IPS-15b (cell line): Measurements from ENCODE around the gene MARCHF11.

Source experiments
- H3K27me3 ChIP-seq: one replicate; pipeline ENCODE4 v1.6.1; 2013; ENCODE audit warnings: low read length; ENCODE audit not compliant: control insufficient read depth, insufficient read depth
- H3K36me3 ChIP-seq: one replicate; pipeline ENCODE4 v1.6.1; 2013; ENCODE audit warnings: low read length; ENCODE audit not compliant: control insufficient read depth, insufficient read depth
- H3K4me1 ChIP-seq: one replicate; pipeline ENCODE4 v1.6.1; 2013; ENCODE audit warnings: mild to moderate bottlenecking, low read length; ENCODE audit not compliant: control insufficient read depth, insufficient read depth
- H3K4me3 ChIP-seq: one replicate; pipeline ENCODE4 v1.5.1; 2013; ENCODE audit warnings: low read depth, low read length
- H3K9ac ChIP-seq: one replicate; pipeline ENCODE4 v1.6.1; 2013; ENCODE audit warnings: low read depth, mild to moderate bottlenecking, low read length
- H3K9me3 ChIP-seq: one replicate; pipeline ENCODE4 v1.6.1; 2013; ENCODE audit warnings: mild to moderate bottlenecking, low read length; ENCODE audit not compliant: control insufficient read depth, insufficient read depth

Gene MARCHF11

GRCh38 chr5:16074358-16074757 is 105.2 kb downstream of the MARCHF11 start:
- H3K27me3 ChIP-seq = no peaks in the 10 kb centered on the region
- H3K9me3 ChIP-seq = no peaks in the 10 kb centered on the region
- no peaks in the 10 kb centered on the region for H3K36me3 ChIP-seq
- no peak overlapping the region for H3K4me3 ChIP-seq
- H3K4me1 ChIP-seq = no peaks in the 10 kb centered on the region
- H3K9ac ChIP-seq = no peak overlapping the region

GRCh38 chr5:16072616-16073015 is 107.0 kb downstream of the MARCHF11 start:
- H3K9ac ChIP-seq = no peak overlapping the region

GRCh38 chr5:16067415-16067814 is 112.2 kb downstream of the MARCHF11 start:
- no peaks in the 10 kb centered on the region for H3K9me3 ChIP-seq
- no peak overlapping the region for H3K4me3 ChIP-seq
- no peaks in the 10 kb centered on the region for H3K36me3 ChIP-seq

More at GRCh38 chr5:16072616-16073015, 107.0 kb downstream of the MARCHF11 start:
- Histone ChIP-seq H3K36me3 (no peaks in the 10 kb centered on the region), H3K27me3 (no peaks in the 10 kb centered on the region), H3K9me3 (no peaks in the 10 kb centered on the region), H3K4me1 (no peaks in the 10 kb centered on the region), H3K4me3 (no peak overlapping the region)

GRCh38 chr5:16066810-16067209 is 112.8 kb downstream of the MARCHF11 start:
- no peaks in the 10 kb centered on the region for H3K9me3 ChIP-seq
- no peaks in the 10 kb centered on the region for H3K27me3 ChIP-seq
- no peak overlapping the region for H3K9ac ChIP-seq
- no peak overlapping the region for H3K4me3 ChIP-seq
- H3K36me3 ChIP-seq = no peaks in the 10 kb centered on the region
- H3K4me1 ChIP-seq = no peaks in the 10 kb centered on the region

More at GRCh38 chr5:16067415-16067814, 112.2 kb downstream of the MARCHF11 start:
- H3K9ac ChIP-seq = no peak overlapping the region
- H3K27me3 ChIP-seq = no peaks in the 10 kb centered on the region
- no peaks in the 10 kb centered on the region for H3K4me1 ChIP-seq

GRCh38 chr5:16066320-16066719 is 113.3 kb downstream of the MARCHF11 start:
- Histone ChIP-seq H3K9me3 (no peaks in the 10 kb centered on the region), H3K36me3 (no peaks in the 10 kb centered on the region), H3K27me3 (no peaks in the 10 kb centered on the region), H3K4me1 (no peaks in the 10 kb centered on the region), H3K9ac (no peak overlapping the region), H3K4me3 (no peak overlapping the region)

- Histone ChIP-seq H3K36me3 (no peaks in the 10 kb centered on the region), H3K9me3 (no peaks in the 10 kb centered on the region), H3K4me3 (no peak overlapping the region), H3K9ac (no peak overlapping the region), H3K27me3 (no peaks in the 10 kb centered on the region), H3K4me1 (no peaks in the 10 kb centered on the region)
Measured at GRCh38 chr5:16065831-16066230, 113.8 kb downstream of the MARCHF11 start.

GRCh38 chr5:16064135-16064893 is 115.3 kb downstream of the MARCHF11 start:
- Histone ChIP-seq H3K9ac (no peak overlapping the region), H3K9me3 (no peaks in the 10 kb centered on the region), H3K27me3 (no peaks in the 10 kb centered on the region), H3K4me3 (no peak overlapping the region), H3K4me1 (no peaks in the 10 kb centered on the region), H3K36me3 (no peaks in the 10 kb centered on the region)

- H3K4me3 ChIP-seq = no peak overlapping the region
- H3K27me3 ChIP-seq = no peaks in the 10 kb centered on the region
- H3K36me3 ChIP-seq = no peaks in the 10 kb centered on the region
- H3K4me1 ChIP-seq = no peaks in the 10 kb centered on the region
- no peak overlapping the region for H3K9ac ChIP-seq
- no peaks in the 10 kb centered on the region for H3K9me3 ChIP-seq
Measured at GRCh38 chr5:16061163-16061562, 118.4 kb downstream of the MARCHF11 start.

- Histone ChIP-seq H3K36me3 (no peaks in the 10 kb centered on the region), H3K9ac (no peak overlapping the region), H3K4me3 (no peak overlapping the region), H3K9me3 (no peaks in the 10 kb centered on the region), H3K27me3 (no peaks in the 10 kb centered on the region), H3K4me1 (no peaks in the 10 kb centered on the region)
Measured at GRCh38 chr5:16057277-16057676, 122.3 kb downstream of the MARCHF11 start.

- no peaks in the 10 kb centered on the region for H3K4me1 ChIP-seq
Measured at GRCh38 chr5:16051246-16051755, 128.3 kb downstream of the MARCHF11 start.

GRCh38 chr5:16050414-16050813 is 129.2 kb downstream of the MARCHF11 start:
- no peaks in the 10 kb centered on the region for H3K9me3 ChIP-seq
- no peaks in the 10 kb centered on the region for H3K27me3 ChIP-seq
- no peaks in the 10 kb centered on the region for H3K4me1 ChIP-seq
- H3K36me3 ChIP-seq = no peaks in the 10 kb centered on the region
- no peak overlapping the region for H3K4me3 ChIP-seq
- no peak overlapping the region for H3K9ac ChIP-seq

More at GRCh38 chr5:16051246-16051755, 128.3 kb downstream of the MARCHF11 start:
- no peak overlapping the region for H3K4me3 ChIP-seq
- no peaks in the 10 kb centered on the region for H3K9me3 ChIP-seq
- no peaks in the 10 kb centered on the region for H3K36me3 ChIP-seq
- no peaks in the 10 kb centered on the region for H3K27me3 ChIP-seq
- H3K9ac ChIP-seq = no peak overlapping the region

- H3K9me3 ChIP-seq = no peaks in the 10 kb centered on the region
- H3K36me3 ChIP-seq = no peaks in the 10 kb centered on the region
- no peaks in the 10 kb centered on the region for H3K27me3 ChIP-seq
- H3K9ac ChIP-seq = no peak overlapping the region
- no peaks in the 10 kb centered on the region for H3K4me1 ChIP-seq
- H3K4me3 ChIP-seq = no peak overlapping the region
Measured at GRCh38 chr5:16049761-16050160, 129.8 kb downstream of the MARCHF11 start.
